Gastrocnemius medialis (tissue), 4 donors: ENCODE measurements around the gene TEX36. TPM values are rescaled to one million over a fixed set of nuclear protein-coding genes. Genes with fewer than 3 reads are reported as not detected.
"Not testable (repeated sequence)": the region's sequence is repeated elsewhere in the genome, so short reads cannot be mapped to it uniquely, and the experiment has no call there.

ENCODE experiments used
- ATAC-seq, 2 donors: fragments of 150-250 bp; one replicate each; pipeline ENCODE4 v1.9.1; 2016
- DNase-seq, 2 donors: peaks; one replicate each; pipeline ENCODE4 v3.0.0-alpha.2; 2019
- H3K27ac ChIP-seq, 4 donors: fragments of 200-600 bp; sonication (generic); 1 replicate in 1 of 4; 2 replicates in 3 of 4; pipeline ENCODE4 v1.5.1; 2016 to 2018; ENCODE audit warnings: mild to moderate bottlenecking in 2 of 4, moderate library complexity in 1 of 4
- H3K27me3 ChIP-seq, 3 donors: fragments of 200-600 bp; sonication (generic) in 2 of 3; 1 replicate in 1 of 3; 2 replicates in 2 of 3; pipeline versions ENCODE4 v1.5.1 to v1.6.0; 2016 to 2019; ENCODE audit warnings: mild to moderate bottlenecking in 1 of 3, moderate library complexity in 1 of 3
- H3K36me3 ChIP-seq, 2 donors: fragments of 200-600 bp; sonication (generic) in 1 of 2; one replicate each; pipeline ENCODE4 v1.5.1; 2017 to 2018
- H3K4me1 ChIP-seq, 2 donors: fragments of 200-600 bp; sonication (generic) in 1 of 2; one replicate each; pipeline ENCODE4 v1.5.1; 2016 to 2017; ENCODE audit warnings: mild to moderate bottlenecking in 2 of 2
- H3K4me3 ChIP-seq, 4 donors: fragments of 200-600 bp; sonication (generic) in 3 of 4; 1 replicate in 1 of 4; 2 replicates in 3 of 4; pipeline ENCODE4 v1.5.1; 2016 to 2019; ENCODE audit warnings: mild to moderate bottlenecking in 2 of 4
- H3K9me3 ChIP-seq, 3 donors: fragments of 200-600 bp; sonication (generic) in 2 of 3; 1 replicate in 1 of 3; 2 replicates in 2 of 3; pipeline ENCODE4 v1.5.1; 2016 to 2019
- POLR2A ChIP-seq, 2 donors: fragments of 450-650 bp; IDR thresholded peaks; one replicate each; pipeline ENCODE4 v1.6.1; 2017; ENCODE audit warnings: antibody characterized with exemption in 2 of 2, mild to moderate bottlenecking in 2 of 2, moderate library complexity in 2 of 2
- in situ Hi-C, 4 donors: fragments of 200-750 bp; cut with MboI; loops; one replicate each; pipeline versions ENCODE4 v1.15.0 to v1.8.0; 2017; ENCODE audit warnings: low sequenced_read_pairs in 4 of 4
- intact Hi-C: fragments of 100-400 bp; cut with DNase I; formaldehyde crosslinking; loops from one replicate; pipeline ENCODE4 v1.15.1; 2023; ENCODE audit warnings: low total_unique reads
- total RNA-seq, 4 donors: library from RNA; depleted of rRNA; stranded (reverse); fragments of >200 nt; gene quantifications; one replicate each; pipeline versions ENCODE4 v1.1.0 to v1.2.3, GENCODE V29; 2016
- TF ChIP-seq, protein P1 (sequence below), 5 experiments: fragments of 450-650 bp in 3 of 5; fragments of 200-600 bp in 2 of 5; sonication (generic) in 2 of 5; IDR thresholded peaks in 4 of 5; conservative IDR thresholded peaks in 1 of 5; 1 replicate in 4 of 5; 2 replicates in 1 of 5; pipeline ENCODE4 v1.5.1; 2016 to 2019; ENCODE audit warnings: antibody characterized with exemption in 5 of 5, mild to moderate bottlenecking in 3 of 5, moderate library complexity in 3 of 5

The TEX36 gene
- total RNA-seq, 4 donors from 2014 or later: not detected

DNA sequence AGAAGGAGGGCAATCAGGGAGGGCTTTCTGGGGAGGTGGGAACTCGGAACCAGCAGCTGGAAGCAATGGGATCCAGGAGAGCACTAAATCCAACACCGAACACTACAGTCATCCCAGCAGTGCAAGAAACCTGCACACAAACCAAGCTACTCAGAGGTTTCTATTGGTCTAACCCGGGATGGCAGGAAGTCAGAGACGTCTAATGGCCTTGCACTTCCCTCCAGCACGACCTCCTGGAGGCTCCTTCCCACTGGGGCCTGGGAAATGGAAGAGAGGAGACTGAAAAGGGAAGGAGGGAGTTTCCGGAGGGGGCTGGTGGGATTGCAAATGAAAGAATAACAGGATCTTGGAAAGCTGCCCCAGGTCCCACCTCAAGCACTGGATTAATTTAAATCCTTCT lies 56.3 kb downstream of the TEX36 start:
- in situ Hi-C loops (no loop called here), intact Hi-C loops (no loop called here)
- ATAC-seq: no peak
- Histone ChIP-seq H3K36me3 (no peaks in the 10 kb centered on the region), H3K4me1 (no peaks in the 10 kb centered on the region), H3K27ac (no peak overlapping the region), H3K9me3 (no peaks in the 10 kb centered on the region), H3K27me3 (peaks cover 0 to 4% (median 0%) of the 10 kb centered on the region in 3 donors), H3K4me3 (no peak overlapping the region)
- DNase-seq: no peak
- TF ChIP-seq POLR2A (IDR thresholded peaks at IDR 0.05): no peak
- TF ChIP-seq, protein P1, sequence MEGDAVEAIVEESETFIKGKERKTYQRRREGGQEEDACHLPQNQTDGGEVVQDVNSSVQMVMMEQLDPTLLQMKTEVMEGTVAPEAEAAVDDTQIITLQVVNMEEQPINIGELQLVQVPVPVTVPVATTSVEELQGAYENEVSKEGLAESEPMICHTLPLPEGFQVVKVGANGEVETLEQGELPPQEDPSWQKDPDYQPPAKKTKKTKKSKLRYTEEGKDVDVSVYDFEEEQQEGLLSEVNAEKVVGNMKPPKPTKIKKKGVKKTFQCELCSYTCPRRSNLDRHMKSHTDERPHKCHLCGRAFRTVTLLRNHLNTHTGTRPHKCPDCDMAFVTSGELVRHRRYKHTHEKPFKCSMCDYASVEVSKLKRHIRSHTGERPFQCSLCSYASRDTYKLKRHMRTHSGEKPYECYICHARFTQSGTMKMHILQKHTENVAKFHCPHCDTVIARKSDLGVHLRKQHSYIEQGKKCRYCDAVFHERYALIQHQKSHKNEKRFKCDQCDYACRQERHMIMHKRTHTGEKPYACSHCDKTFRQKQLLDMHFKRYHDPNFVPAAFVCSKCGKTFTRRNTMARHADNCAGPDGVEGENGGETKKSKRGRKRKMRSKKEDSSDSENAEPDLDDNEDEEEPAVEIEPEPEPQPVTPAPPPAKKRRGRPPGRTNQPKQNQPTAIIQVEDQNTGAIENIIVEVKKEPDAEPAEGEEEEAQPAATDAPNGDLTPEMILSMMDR (IDR thresholded peaks at IDR 0.05 in 4 of 5, conservative IDR thresholded peaks at IDR 0.05 in 1 of 5): no peak

DNA sequence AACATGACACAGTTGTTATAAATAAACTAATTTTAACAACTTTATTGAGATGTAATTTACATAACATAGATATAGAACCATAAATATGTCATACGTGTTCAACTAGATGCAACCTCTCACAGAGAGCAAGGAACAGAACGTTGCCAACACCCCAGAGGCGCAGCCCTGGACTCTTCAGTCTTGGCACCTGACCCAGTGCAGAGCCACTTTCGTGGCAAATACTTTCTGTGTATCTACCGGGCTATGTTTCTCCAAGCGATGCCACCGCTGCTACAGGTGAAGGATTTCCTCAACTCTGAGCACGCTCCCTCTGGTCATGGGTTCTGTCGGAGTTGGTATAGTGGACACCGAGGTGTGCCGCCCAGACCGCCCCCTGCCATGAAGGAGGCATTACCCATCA lies 57.4 kb downstream of the TEX36 start:
- H3K4me1 ChIP-seq: no peaks in the 10 kb centered on the region
- intact Hi-C loops: no loop called here
- no peak overlapping the region for H3K27ac ChIP-seq
- in situ Hi-C loops: no loop called here
- peaks cover 0 to 4% (median 0%) of the 10 kb centered on the region in 3 donors for H3K27me3 ChIP-seq
- H3K9me3 ChIP-seq: no peaks in the 10 kb centered on the region
- no peak for TF ChIP-seq POLR2A (IDR thresholded peaks at IDR 0.05)
- TF ChIP-seq, protein P1 (IDR thresholded peaks at IDR 0.05 in 4 of 5, conservative IDR thresholded peaks at IDR 0.05 in 1 of 5): no peak
- ATAC-seq (no peak), DNase-seq (no peak)
- H3K36me3 ChIP-seq: no peaks in the 10 kb centered on the region
- no peak overlapping the region for H3K4me3 ChIP-seq

DNA sequence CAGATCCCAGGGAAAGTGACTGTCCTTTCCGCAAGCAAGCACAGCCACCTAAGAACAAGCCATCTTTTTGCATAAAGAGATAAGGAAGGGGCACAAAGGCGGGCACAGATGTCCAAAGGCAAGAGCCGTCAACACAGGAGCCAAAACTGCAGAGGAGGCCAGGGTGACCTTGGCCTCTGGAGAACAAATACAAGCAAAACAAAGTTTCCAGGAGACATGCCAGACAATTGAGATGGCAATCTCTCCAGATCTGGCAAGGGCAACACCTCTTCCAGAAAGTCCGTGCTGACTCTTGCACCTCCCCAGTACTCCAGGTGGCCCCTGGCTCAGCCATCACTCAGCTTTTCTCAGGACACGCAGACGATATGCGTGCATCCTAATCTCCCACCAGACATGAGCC lies 58.2 kb downstream of the TEX36 start:
- in situ Hi-C loops (no loop called here), intact Hi-C loops (no loop called here)
- no peaks in the 10 kb centered on the region for H3K4me1 ChIP-seq
- H3K4me3 ChIP-seq: no peak overlapping the region
- H3K27ac ChIP-seq: no peak overlapping the region
- H3K36me3 ChIP-seq: no peaks in the 10 kb centered on the region
- H3K9me3 ChIP-seq: no peaks in the 10 kb centered on the region
- TF ChIP-seq, protein P1 (IDR thresholded peaks at IDR 0.05 in 4 of 5, conservative IDR thresholded peaks at IDR 0.05 in 1 of 5): no peak
- TF ChIP-seq POLR2A (IDR thresholded peaks at IDR 0.05): no peak
- DNase-seq (no peak), ATAC-seq (no peak)
- peaks cover 0 to 4% (median 0%) of the 10 kb centered on the region in 3 donors for H3K27me3 ChIP-seq

DNA sequence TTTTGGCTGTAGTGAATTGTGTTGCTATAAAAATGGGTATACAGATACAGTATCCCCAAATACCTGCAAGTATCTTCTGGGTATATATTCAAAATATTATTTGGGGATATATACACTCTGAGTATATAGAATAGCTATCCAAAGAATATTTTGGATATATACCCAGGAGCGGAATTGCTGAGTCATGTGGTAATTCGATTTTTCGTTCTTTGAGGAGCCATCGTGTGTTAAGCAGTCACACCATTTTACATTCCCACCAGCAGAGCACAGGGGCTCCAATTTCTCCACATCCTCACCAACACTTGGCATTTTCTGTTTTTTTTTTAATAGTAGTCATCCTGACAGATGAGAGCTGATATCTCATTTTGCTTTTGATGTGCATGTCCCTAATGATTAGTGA lies 61.9 kb downstream of the TEX36 start:
- no peak overlapping the region for H3K27ac ChIP-seq
- intact Hi-C loops: no loop called here
- H3K9me3 ChIP-seq: no peaks in the 10 kb centered on the region
- H3K4me1 ChIP-seq: no peaks in the 10 kb centered on the region
- ATAC-seq (no peak), DNase-seq (no peak)
- no peaks in the 10 kb centered on the region for H3K36me3 ChIP-seq
- no peak for TF ChIP-seq POLR2A (IDR thresholded peaks at IDR 0.05)
- TF ChIP-seq, protein P1 (IDR thresholded peaks at IDR 0.05 in 4 of 5, conservative IDR thresholded peaks at IDR 0.05 in 1 of 5): no peak
- H3K27me3 ChIP-seq: no peaks in the 10 kb centered on the region
- no peak overlapping the region for H3K4me3 ChIP-seq
- in situ Hi-C loops: no loop called here

DNA sequence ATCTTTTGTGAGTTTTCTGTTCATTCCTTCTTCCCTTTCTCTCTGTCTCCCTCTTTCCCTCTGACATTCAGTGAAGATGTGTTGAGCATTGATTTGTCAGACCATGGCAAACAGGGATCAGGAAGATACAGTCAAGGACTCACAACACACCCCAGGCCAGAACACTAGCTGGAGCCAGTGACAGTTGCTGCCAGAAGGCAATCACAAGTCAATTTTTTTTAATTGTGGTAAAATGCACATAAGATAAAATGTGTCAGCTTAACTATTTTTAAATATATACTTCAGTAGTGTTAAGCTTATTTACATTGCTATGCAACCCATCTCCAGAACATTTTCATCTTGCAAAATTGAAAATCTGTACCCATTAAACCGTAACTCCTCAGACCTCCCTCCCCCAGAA lies 62.6 kb downstream of the TEX36 start:
- intact Hi-C loops (no loop called here), in situ Hi-C loops (no loop called here)
- TF ChIP-seq, protein P1 (IDR thresholded peaks at IDR 0.05 in 4 of 5, conservative IDR thresholded peaks at IDR 0.05 in 1 of 5): no peak
- no peak for TF ChIP-seq POLR2A (IDR thresholded peaks at IDR 0.05)
- H3K4me3 ChIP-seq: no peak overlapping the region
- ATAC-seq (no peak), DNase-seq (no peak)
- no peak overlapping the region for H3K27ac ChIP-seq
- no peaks in the 10 kb centered on the region for H3K4me1 ChIP-seq
- H3K36me3 ChIP-seq: no peaks in the 10 kb centered on the region
- H3K27me3 ChIP-seq: no peaks in the 10 kb centered on the region
- H3K9me3 ChIP-seq: no peaks in the 10 kb centered on the region

DNA sequence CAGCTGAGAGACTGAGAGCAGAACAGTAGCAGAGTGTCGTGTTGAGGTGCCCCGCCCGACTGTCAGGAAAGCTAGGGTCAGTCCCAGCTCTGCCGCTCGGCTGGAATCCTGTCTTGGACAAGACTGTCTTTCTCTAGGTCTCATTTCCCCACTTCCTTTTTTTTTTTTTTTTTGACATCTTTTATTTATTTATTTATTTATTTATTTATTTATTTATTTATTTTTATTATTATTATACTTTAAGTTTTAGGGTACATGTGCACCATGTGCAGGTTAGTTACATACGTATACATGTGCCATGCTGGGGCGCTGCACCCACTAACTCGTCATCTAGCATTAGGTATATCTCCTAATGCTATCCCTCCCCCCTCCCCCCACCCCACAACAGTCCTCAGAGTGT lies 69.9 kb downstream of the TEX36 start:
- H3K4me3 ChIP-seq, DNase-seq, ATAC-seq, intact Hi-C loops, H3K36me3 ChIP-seq, H3K27me3 ChIP-seq, H3K9me3 ChIP-seq, H3K27ac ChIP-seq, in situ Hi-C loops, H3K4me1 ChIP-seq: not testable (repeated sequence)
